SK-N-SH (cell line): ENCODE results near the gene DPF3. TPM values are rescaled to one million over a fixed set of nuclear protein-coding genes. Genes with fewer than 3 reads are reported as not detected.

Source experiments
- CTCF ChIA-PET: fragments of 300-600, 350-600 bp; formaldehyde crosslinking; extraction: SDS; loops from one replicate; lab custom pipeline; 2021; lab: Yijun Ruan, JAX
- POLR2A ChIA-PET: fragments of 350-600 bp; sonication (Branson Sonifier 250); formaldehyde crosslinking; extraction: SDS; loops from one replicate; lab custom pipeline; 2020; ENCODE audit warnings: antibody characterized with exemption, inconsistent platforms; lab: Yijun Ruan, JAX
- DNase-seq: peaks from one replicate; pipeline ENCODE4 v3.0.0; 2012
- H2AFZ ChIP-seq: fragments of 200-600 bp; sonication (generic); 2 replicates; pipeline ENCODE4 v1.8.1; 2016; ENCODE audit warnings: antibody characterized with exemption, mild to moderate bottlenecking, low read depth
- H3F3A ChIP-seq: fragments of 200-600 bp; sonication (generic); replicated peaks from 2 replicates; pipeline ENCODE3; 2016; ENCODE audit warnings: antibody characterized with exemption, mild to moderate bottlenecking; ENCODE audit not compliant: insufficient read depth
- H3K27ac ChIP-seq, 2 experiments: fragments of 200-500 bp in 1 of 2; fragments of 200-600 bp in 1 of 2; sonication (Bioruptor generic) in 1 of 2; sonication (generic), shearing (Covaris generic) in 1 of 2; 2 replicates each; pipeline versions ENCODE4 v1.5.1 to v1.6.1; 2014 to 2016; ENCODE audit warnings: low read depth in 2 of 2, inconsistent platforms in 1 of 2, low read length in 1 of 2, mild to moderate bottlenecking in 1 of 2, mixed read lengths in 1 of 2
- H3K27me3 ChIP-seq: fragments of 200-600 bp; sonication (generic), shearing (Covaris generic); 2 replicates; pipeline ENCODE4 v1.6.1; 2016; ENCODE audit warnings: mixed run types; ENCODE audit not compliant: insufficient read depth
- H3K36me3 ChIP-seq, 2 experiments: fragments of 200-500 bp in 1 of 2; fragments of 200-600 bp in 1 of 2; sonication (Bioruptor generic) in 1 of 2; sonication (generic) in 1 of 2; replicated peaks in 1 of 2; 2 replicates each; pipeline versions ENCODE3 to v1.5.1; 2014 to 2016; ENCODE audit warnings: low read length in 1 of 2, mild to moderate bottlenecking in 1 of 2; ENCODE audit not compliant: insufficient read depth in 2 of 2, control insufficient read depth in 1 of 2
- H3K4me1 ChIP-seq, 2 experiments: fragments of 200-500 bp in 1 of 2; fragments of 200-600 bp in 1 of 2; sonication (Bioruptor generic) in 1 of 2; sonication (generic), shearing (Covaris generic) in 1 of 2; 2 replicates each; pipeline versions ENCODE4 v1.5.1 to v1.6.1; 2014 to 2016; ENCODE audit warnings: low read depth in 1 of 2, low read length in 1 of 2, mixed run types in 1 of 2; ENCODE audit not compliant: insufficient read depth in 2 of 2, control insufficient read depth in 1 of 2
- H3K4me2 ChIP-seq: fragments of 200-600 bp; sonication (generic), shearing (Covaris generic); 2 replicates; pipeline ENCODE4 v1.6.1; 2017; ENCODE audit warnings: mixed run types
- H3K4me3 ChIP-seq, 2 experiments: fragments of 200-500 bp in 1 of 2; fragments of 200-600 bp in 1 of 2; sonication (Bioruptor generic) in 1 of 2; sonication (generic), shearing (Covaris generic) in 1 of 2; 2 replicates each; pipeline versions ENCODE4 v1.5.1 to v1.8.1; 2014 to 2016; ENCODE audit warnings: low read depth in 2 of 2, inconsistent platforms in 1 of 2, low read length in 1 of 2, mild to moderate bottlenecking in 1 of 2, mixed read lengths in 1 of 2, moderate library complexity in 1 of 2
- H3K79me2 ChIP-seq: fragments of 200-600 bp; sonication (generic); 2 replicates; pipeline ENCODE4 v1.8.1; 2017; ENCODE audit warnings: mild to moderate bottlenecking; ENCODE audit not compliant: insufficient read depth
- H3K9ac ChIP-seq: fragments of 200-600 bp; sonication (generic); 2 replicates; pipeline ENCODE4 v1.6.1; 2017; ENCODE audit warnings: mixed run types
- H3K9me2 ChIP-seq: fragments of 200-600 bp; sonication (generic); 2 replicates; pipeline ENCODE4 v1.6.1; 2017; ENCODE audit warnings: mixed run types
- H3K9me3 ChIP-seq: fragments of 200-600 bp; sonication (generic); 2 replicates; pipeline ENCODE4 v1.6.1; 2017; ENCODE audit warnings: mixed run types, mild to moderate bottlenecking, moderate library complexity
- H4K20me1 ChIP-seq: fragments of 200-600 bp; sonication (generic); 2 replicates; pipeline ENCODE4 v1.6.1; 2017; ENCODE audit warnings: mild to moderate bottlenecking, mixed run types; ENCODE audit not compliant: insufficient read depth
- EZH2phosphoT487 ChIP-seq: fragments of 200-600 bp; sonication (generic); IDR thresholded peaks from 2 replicates; pipeline ENCODE4 v1.6.1; 2017; ENCODE audit warnings: low read depth, mixed run types, mild to moderate bottlenecking, antibody characterized with exemption, moderate library complexity, borderline replicate concordance
- FOSL2 ChIP-seq: IDR thresholded peaks from 2 replicates; pipeline ENCODE4 v1.4.0; 2012; ENCODE audit warnings: low read depth, mild to moderate bottlenecking, moderate library complexity, borderline replicate concordance
- FOXJ3 ChIP-seq: sonication (generic); formaldehyde crosslinking; IDR thresholded peaks from 2 replicates; pipeline ENCODE4 v1.5.1; 2020; ENCODE audit warnings: mild to moderate bottlenecking, missing genetic modification reagents
- FOXM1 ChIP-seq: IDR thresholded peaks from 2 replicates; pipeline ENCODE4 v1.4.0; 2012; ENCODE audit warnings: low read depth, mild to moderate bottlenecking
- GABPA ChIP-seq: IDR thresholded peaks from 2 replicates; pipeline ENCODE4 v1.4.0; 2012; ENCODE audit warnings: low read depth, mild to moderate bottlenecking
- GATA2 ChIP-seq: sonication (generic); formaldehyde crosslinking; IDR thresholded peaks from 2 replicates; pipeline ENCODE4 v1.5.0; 2020; ENCODE audit warnings: mild to moderate bottlenecking, missing genetic modification reagents
- IRF3 ChIP-seq: fragments of 150-350 bp; IDR thresholded peaks from 2 replicates; pipeline ENCODE4 v1.6.1; 2016; ENCODE audit warnings: mild to moderate bottlenecking, low read depth, low read length
- JUND ChIP-seq: IDR thresholded peaks from 2 replicates; pipeline ENCODE4 v1.4.0; 2012
- MEF2A ChIP-seq: IDR thresholded peaks from 2 replicates; pipeline ENCODE4 v1.4.0; 2012; ENCODE audit warnings: low read depth, borderline replicate concordance
- NFIC ChIP-seq: IDR thresholded peaks from 2 replicates; pipeline ENCODE4 v1.4.0; 2012; ENCODE audit warnings: borderline replicate concordance
- PBX3 ChIP-seq: IDR thresholded peaks from 2 replicates; pipeline ENCODE4; 2012
- POLR2AphosphoS5 ChIP-seq: IDR thresholded peaks from 2 replicates; pipeline ENCODE4 v1.6.1; 2012; ENCODE audit warnings: low read depth, low read length
- RCOR1 ChIP-seq: fragments of 150-350 bp; IDR thresholded peaks from 2 replicates; pipeline ENCODE4 v1.6.1; 2017; ENCODE audit warnings: antibody characterized with exemption, low read length
- RFX5 ChIP-seq: IDR thresholded peaks from 2 replicates; pipeline ENCODE4 v1.6.1; 2012; ENCODE audit warnings: mild to moderate bottlenecking, improper control_type of control experiment, low read length
- RXRA ChIP-seq: IDR thresholded peaks from 2 replicates; pipeline ENCODE4 v1.4.0; 2012; ENCODE audit warnings: low read depth, mild to moderate bottlenecking, borderline replicate concordance
- USF1 ChIP-seq: IDR thresholded peaks from 2 replicates; pipeline ENCODE4 v1.4.0; 2012; ENCODE audit warnings: low read depth, borderline replicate concordance
- YY1 ChIP-seq: IDR thresholded peaks from 2 replicates; pipeline ENCODE4 v1.4.0; 2012; ENCODE audit warnings: low read depth, mild to moderate bottlenecking
- ZBTB33 ChIP-seq: IDR thresholded peaks from 2 replicates; pipeline ENCODE4 v1.4.0; 2012; ENCODE audit warnings: low read depth, borderline replicate concordance
- WGBS: methylation state at CpG from one replicate; pipeline ENCODE4 v1.1.6; 2017; ENCODE audit warnings: low lambda C conversion rate; 5-methylcytosine and 5-hydroxymethylcytosine counted together
- polyA plus RNA-seq, 3 experiments: library from polyadenylated mRNA; depleted of rRNA; stranded (reverse); fragments of >200 nt; gene quantifications; 2 replicates each; pipeline ENCODE4 v1.2.3, GENCODE V29; 2012

DPF3 gene
- polyA plus RNA-seq, 1 of the 3 experiments (the other 2 are of a cell fraction) = 2.8 TPM

GRCh38 chr14:72888636-72889201 lies 5.2 kb downstream of the DPF3 start:
- TF ChIP-seq ZBTB33 = no peak
- TF ChIP-seq GABPA = no peak
- TF ChIP-seq RXRA = no peak
- TF ChIP-seq FOSL2 = no peak
- no peak for TF ChIP-seq USF1
- no peak for TF ChIP-seq FOXJ3 (CRISPR knock-in tag)
- TF ChIP-seq, all 33 proteins: peak for 0
- Histone ChIP-seq H3F3A (no peaks in the 10 kb centered on the region), H3K9ac (no peak overlapping the region), H2AFZ (no peak overlapping the region), H3K4me3 (no peak overlapping the region), H3K4me2 (no peak overlapping the region), H3K27me3 (peaks cover 17% of the 10 kb centered on the region), H3K9me2 (no peaks in the 10 kb centered on the region), H3K9me3 (no peaks in the 10 kb centered on the region), H3K27ac (no peak overlapping the region), H3K4me1 (peaks cover 0 to 17% of the 10 kb centered on the region in 2 experiments; a peak in 3 of 4 replicates), H4K20me1 (no peaks in the 10 kb centered on the region), H3K79me2 (no peaks in the 10 kb centered on the region), H3K36me3 (no peaks in the 10 kb centered on the region)
- ChIA-PET CTCF (interaction anchor here (1.1 to 7.5 kb wide), 5 partner anchors 16 to 374 kb away, joined by 3 to 70 read pairs (median 3); no protein-coding TSS in a partner anchor), POLR2A (no interaction called here)
- 57% methylated on average over 2 of the region's 2 CpGs for WGBS
- DNase-seq = no peak

GRCh38 chr14:72888192-72888591 lies 5.7 kb downstream of the DPF3 start:
- WGBS = 57% methylated on average over 2 of the region's 2 CpGs
- H3K9me3 ChIP-seq = no peaks in the 10 kb centered on the region
- DNase-seq = no peak
- no peak overlapping the region for H3K4me2 ChIP-seq
- H3K9ac ChIP-seq = no peak overlapping the region
- no peaks in the 10 kb centered on the region for H3K79me2 ChIP-seq
- H4K20me1 ChIP-seq = no peaks in the 10 kb centered on the region
- H3K4me1 ChIP-seq = peaks cover 0 to 17% of the 10 kb centered on the region in 2 experiments; a peak in 3 of 4 replicates
- no peak overlapping the region for H3K4me3 ChIP-seq
- no peaks in the 10 kb centered on the region for H3K36me3 ChIP-seq
- peaks cover 17% of the 10 kb centered on the region for H3K27me3 ChIP-seq
- POLR2A ChIA-PET = no interaction called here
- TF ChIP-seq MEF2A (no peak), JUND (no peak), PBX3 (no peak), RCOR1 (no peak), POLR2AphosphoS5 (no peak), GATA2 (CRISPR knock-in tag) (no peak), FOXM1 (no peak), FOXJ3 (CRISPR knock-in tag) (no peak), RFX5 (no peak), NFIC (no peak), IRF3 (no peak), YY1 (no peak), EZH2phosphoT487 (no peak)
- H3K9me2 ChIP-seq = no peaks in the 10 kb centered on the region
- H3K27ac ChIP-seq = no peak overlapping the region
- CTCF ChIA-PET = interaction anchor here (1.2 to 7.5 kb wide), 8 partner anchors 16 to 374 kb away, joined by 3 to 70 read pairs (median 5); no protein-coding TSS in a partner anchor
- H3F3A ChIP-seq = no peaks in the 10 kb centered on the region
- no peak overlapping the region for H2AFZ ChIP-seq
